WTC11 (cell line): ENCODE results near the gene TNIK. TPM values are rescaled to one million over a fixed set of nuclear protein-coding genes. Genes with fewer than 3 reads are reported as not detected.

Experiments
- ATAC-seq: fragments of 200-7000 bp; cut with Tn5 transposase; 2 replicates; pipeline ENCODE4 v1.10.0; 2021; ENCODE audit warnings: mild to moderate bottlenecking, moderate library complexity
- CTCF ChIA-PET: fragments of 300-600 bp; sonication (Branson Sonifier 250); formaldehyde crosslinking; loops from one replicate; lab custom pipeline; 2021; ENCODE audit warnings: antibody characterized with exemption; lab: Charles Lee
- POLR2A ChIA-PET: fragments of 350-600 bp; sonication (Branson Sonifier 250); formaldehyde crosslinking; loops from one replicate; lab custom pipeline; 2021; ENCODE audit warnings: antibody characterized with exemption; lab: Charles Lee
- DNase-seq: peaks from one replicate; pipeline ENCODE4 v3.0.0; 2021; ENCODE audit warnings: low spot score
- H3K27ac Mint-ChIP-seq: 2 replicates; pipeline ENCODE4 v1.8.0; 2021; ENCODE audit warnings: mixed read lengths
- H3K27me3 Mint-ChIP-seq: 2 replicates; pipeline ENCODE4 v1.8.0; 2021; ENCODE audit warnings: low read depth, mild to moderate bottlenecking, moderate library complexity, mixed read lengths
- H3K36me3 Mint-ChIP-seq: 2 replicates; pipeline ENCODE4 v1.8.0; 2021; ENCODE audit warnings: mixed read lengths
- H3K4me1 Mint-ChIP-seq: 2 replicates; pipeline ENCODE4 v1.8.0; 2022; ENCODE audit warnings: mixed read lengths
- H3K4me3 Mint-ChIP-seq: 2 replicates; pipeline ENCODE4 v1.8.0; 2021; ENCODE audit warnings: mild to moderate bottlenecking, moderate library complexity, mixed read lengths
- H3K9me3 Mint-ChIP-seq: 2 replicates; pipeline ENCODE4 v1.8.0; 2021; ENCODE audit warnings: mixed read lengths
- ATF6 ChIP-seq: sonication (generic); formaldehyde crosslinking; IDR thresholded peaks from 2 replicates; pipeline ENCODE4 v1.8.1; 2023; ENCODE audit warnings: mild to moderate bottlenecking, missing genetic modification reagents
- CBFB ChIP-seq: sonication (generic); formaldehyde crosslinking; IDR thresholded peaks from 2 replicates; pipeline ENCODE4 v1.8.1; 2022; ENCODE audit warnings: mild to moderate bottlenecking, low read depth, missing genetic modification reagents
- CREB1 ChIP-seq: sonication (generic); formaldehyde crosslinking; IDR thresholded peaks from 2 replicates; pipeline ENCODE4 v1.8.0; 2023; ENCODE audit warnings: mild to moderate bottlenecking, missing genetic modification reagents
- EMX1 ChIP-seq: fragments of 250-450 bp; sonication (Bioruptor Pico); IDR thresholded peaks from 2 replicates; pipeline ENCODE4 v1.8.0; 2021; ENCODE audit warnings: mild to moderate bottlenecking
- GABPB1 ChIP-seq: sonication (generic); formaldehyde crosslinking; IDR thresholded peaks from 2 replicates; pipeline ENCODE4 v1.8.1; 2023; ENCODE audit warnings: mild to moderate bottlenecking, missing genetic modification reagents
- NFE2L1 ChIP-seq: sonication (generic); formaldehyde crosslinking; IDR thresholded peaks from 2 replicates; pipeline ENCODE4 v1.8.1; 2023; ENCODE audit warnings: missing genetic modification reagents
- NR3C1 ChIP-seq: sonication (generic); formaldehyde crosslinking; conservative IDR thresholded peaks from 2 replicates; pipeline ENCODE4 v1.8.1; 2023; ENCODE audit warnings: low read depth, mild to moderate bottlenecking, missing genetic modification reagents
- OVOL2 ChIP-seq: fragments of 250-450 bp; sonication (Bioruptor Pico); IDR thresholded peaks from 2 replicates; pipeline ENCODE4 v1.9.0; 2021; ENCODE audit warnings: mild to moderate bottlenecking, borderline replicate concordance
- PREB ChIP-seq: sonication (generic); formaldehyde crosslinking; IDR thresholded peaks from 2 replicates; pipeline ENCODE4 v1.8.1; 2022; ENCODE audit warnings: mild to moderate bottlenecking, missing genetic modification reagents, moderate library complexity, borderline replicate concordance
- RELA ChIP-seq: sonication (generic); formaldehyde crosslinking; IDR thresholded peaks from 2 replicates; pipeline ENCODE4 v1.8.1; 2022; ENCODE audit warnings: missing genetic modification reagents, mild to moderate bottlenecking, borderline replicate concordance
- RORB ChIP-seq: fragments of 250-450 bp; sonication (Bioruptor Pico); IDR thresholded peaks from 2 replicates; pipeline ENCODE4 v1.9.0; 2021; ENCODE audit warnings: mild to moderate bottlenecking
- ZNF138 ChIP-seq: sonication (generic); formaldehyde crosslinking; conservative IDR thresholded peaks from 2 replicates; pipeline ENCODE4 v1.8.1; 2022; ENCODE audit warnings: mild to moderate bottlenecking, moderate library complexity, missing genetic modification reagents
- ZNF232 ChIP-seq: sonication (generic); formaldehyde crosslinking; IDR thresholded peaks from 2 replicates; pipeline ENCODE4 v1.8.0; 2022; ENCODE audit warnings: mild to moderate bottlenecking, missing genetic modification reagents
- ZNF423 ChIP-seq: fragments of 250-450 bp; sonication (Bioruptor Pico); IDR thresholded peaks from 2 replicates; pipeline ENCODE4 v2.1.2; 2022; ENCODE audit warnings: mild to moderate bottlenecking, moderate library complexity
- ZNF512 ChIP-seq: sonication (generic); formaldehyde crosslinking; IDR thresholded peaks from 2 replicates; pipeline ENCODE4 v1.8.1; 2022; ENCODE audit warnings: missing genetic modification reagents, borderline replicate concordance
- total RNA-seq: library from RNA; stranded (reverse); gene quantifications from 3 replicates; pipeline ENCODE4 v1.2.3, GENCODE V29; 2021
- TF ChIP-seq, protein P1 (sequence below): sonication (generic); formaldehyde crosslinking; IDR thresholded peaks from 2 replicates; pipeline ENCODE4 v1.8.0; 2022; ENCODE audit warnings: mild to moderate bottlenecking, missing genetic modification reagents
- TF ChIP-seq, protein P2 (sequence below): sonication (generic); formaldehyde crosslinking; IDR thresholded peaks from 2 replicates; pipeline ENCODE4 v1.8.0; 2022; ENCODE audit warnings: missing genetic modification reagents
- TF ChIP-seq, protein P3 (sequence below): sonication (generic); formaldehyde crosslinking; IDR thresholded peaks from 2 replicates; pipeline ENCODE4 v1.8.1; 2023; ENCODE audit warnings: mild to moderate bottlenecking, missing genetic modification reagents, moderate library complexity

The TNIK gene
- total RNA-seq, 1 experiment from 2014 or later: 50.3 TPM

GRCh38 chr3:171417813-171418212 lies 42.4 kb downstream of the TNIK start (continued):
- no peak for TF ChIP-seq PREB (CRISPR knock-in tag)
- no peak for TF ChIP-seq ATF6
- TF ChIP-seq ZNF423 (CRISPR knock-in tag): no peak
- TF ChIP-seq CBFB (CRISPR knock-in tag): no peak
- TF ChIP-seq CREB1 (CRISPR knock-in tag): no peak
- no peak for TF ChIP-seq GABPB1 (CRISPR knock-in tag)
- TF ChIP-seq ZNF138 (CRISPR knock-in tag): no peak
- no peak for TF ChIP-seq ZNF232 (CRISPR knock-in tag)
- no peak for TF ChIP-seq ZNF512
- TF ChIP-seq, protein P1, sequence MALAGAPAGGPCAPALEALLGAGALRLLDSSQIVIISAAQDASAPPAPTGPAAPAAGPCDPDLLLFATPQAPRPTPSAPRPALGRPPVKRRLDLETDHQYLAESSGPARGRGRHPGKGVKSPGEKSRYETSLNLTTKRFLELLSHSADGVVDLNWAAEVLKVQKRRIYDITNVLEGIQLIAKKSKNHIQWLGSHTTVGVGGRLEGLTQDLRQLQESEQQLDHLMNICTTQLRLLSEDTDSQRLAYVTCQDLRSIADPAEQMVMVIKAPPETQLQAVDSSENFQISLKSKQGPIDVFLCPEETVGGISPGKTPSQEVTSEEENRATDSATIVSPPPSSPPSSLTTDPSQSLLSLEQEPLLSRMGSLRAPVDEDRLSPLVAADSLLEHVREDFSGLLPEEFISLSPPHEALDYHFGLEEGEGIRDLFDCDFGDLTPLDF (CRISPR knock-in tag): no peak
- no peak for TF ChIP-seq NR3C1 (CRISPR knock-in tag)
- TF ChIP-seq, protein P2, sequence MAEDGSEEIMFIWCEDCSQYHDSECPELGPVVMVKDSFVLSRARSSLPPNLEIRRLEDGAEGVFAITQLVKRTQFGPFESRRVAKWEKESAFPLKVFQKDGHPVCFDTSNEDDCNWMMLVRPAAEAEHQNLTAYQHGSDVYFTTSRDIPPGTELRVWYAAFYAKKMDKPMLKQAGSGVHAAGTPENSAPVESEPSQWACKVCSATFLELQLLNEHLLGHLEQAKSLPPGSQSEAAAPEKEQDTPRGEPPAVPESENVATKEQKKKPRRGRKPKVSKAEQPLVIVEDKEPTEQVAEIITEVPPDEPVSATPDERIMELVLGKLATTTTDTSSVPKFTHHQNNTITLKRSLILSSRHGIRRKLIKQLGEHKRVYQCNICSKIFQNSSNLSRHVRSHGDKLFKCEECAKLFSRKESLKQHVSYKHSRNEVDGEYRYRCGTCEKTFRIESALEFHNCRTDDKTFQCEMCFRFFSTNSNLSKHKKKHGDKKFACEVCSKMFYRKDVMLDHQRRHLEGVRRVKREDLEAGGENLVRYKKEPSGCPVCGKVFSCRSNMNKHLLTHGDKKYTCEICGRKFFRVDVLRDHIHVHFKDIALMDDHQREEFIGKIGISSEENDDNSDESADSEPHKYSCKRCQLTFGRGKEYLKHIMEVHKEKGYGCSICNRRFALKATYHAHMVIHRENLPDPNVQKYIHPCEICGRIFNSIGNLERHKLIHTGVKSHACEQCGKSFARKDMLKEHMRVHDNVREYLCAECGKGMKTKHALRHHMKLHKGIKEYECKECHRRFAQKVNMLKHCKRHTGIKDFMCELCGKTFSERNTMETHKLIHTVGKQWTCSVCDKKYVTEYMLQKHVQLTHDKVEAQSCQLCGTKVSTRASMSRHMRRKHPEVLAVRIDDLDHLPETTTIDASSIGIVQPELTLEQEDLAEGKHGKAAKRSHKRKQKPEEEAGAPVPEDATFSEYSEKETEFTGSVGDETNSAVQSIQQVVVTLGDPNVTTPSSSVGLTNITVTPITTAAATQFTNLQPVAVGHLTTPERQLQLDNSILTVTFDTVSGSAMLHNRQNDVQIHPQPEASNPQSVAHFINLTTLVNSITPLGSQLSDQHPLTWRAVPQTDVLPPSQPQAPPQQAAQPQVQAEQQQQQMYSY (CRISPR knock-in tag): no peak
- TF ChIP-seq, protein P3, sequence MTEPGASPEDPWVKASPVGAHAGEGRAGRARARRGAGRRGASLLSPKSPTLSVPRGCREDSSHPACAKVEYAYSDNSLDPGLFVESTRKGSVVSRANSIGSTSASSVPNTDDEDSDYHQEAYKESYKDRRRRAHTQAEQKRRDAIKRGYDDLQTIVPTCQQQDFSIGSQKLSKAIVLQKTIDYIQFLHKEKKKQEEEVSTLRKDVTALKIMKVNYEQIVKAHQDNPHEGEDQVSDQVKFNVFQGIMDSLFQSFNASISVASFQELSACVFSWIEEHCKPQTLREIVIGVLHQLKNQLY (CRISPR knock-in tag): no peak

GRCh38 chr3:171417137-171417536 lies 43.1 kb downstream of the TNIK start:
- DNase-seq: no peak
- no peak overlapping the region for H3K4me3 Mint-ChIP-seq
- no peak for TF ChIP-seq OVOL2
- no peak for TF ChIP-seq NFE2L1 (CRISPR knock-in tag)
- no peak for TF ChIP-seq RELA (CRISPR knock-in tag)
- TF ChIP-seq, protein P3 (CRISPR knock-in tag): no peak
- no peak for TF ChIP-seq RORB
- no peak for TF ChIP-seq ZNF138 (CRISPR knock-in tag)
- no peak for TF ChIP-seq EMX1 (CRISPR knock-in tag)
- TF ChIP-seq, all 79 proteins: peak for 0
- Mint-ChIP-seq H3K27me3 (no peaks in the 10 kb centered on the region), H3K36me3 (no peaks in the 10 kb centered on the region), H3K9me3 (no peaks in the 10 kb centered on the region), H3K4me1 (peaks cover 58% of the 10 kb centered on the region), H3K27ac (no peak overlapping the region)
- ChIA-PET POLR2A (no interaction called here), CTCF (interaction anchor here (1.7 kb wide), 1 partner anchor 36 kb away, joined by 4 read pairs; no protein-coding TSS in a partner anchor)
- ATAC-seq: no peak
